GM21447 (cell line): ENCODE data around the gene WWOX.

Experiments used
- ATAC-seq: cut with Tn5 transposase; IDR thresholded peaks from one replicate; pipeline ENCODE4 v1.9.1; 2021; ENCODE audit not compliant: unreplicated experiment

WWOX gene

GRCh38 chr16:78629173-78629572 lies 529.7 kb downstream of the WWOX start:
- ATAC-seq, result no peak

DNA sequence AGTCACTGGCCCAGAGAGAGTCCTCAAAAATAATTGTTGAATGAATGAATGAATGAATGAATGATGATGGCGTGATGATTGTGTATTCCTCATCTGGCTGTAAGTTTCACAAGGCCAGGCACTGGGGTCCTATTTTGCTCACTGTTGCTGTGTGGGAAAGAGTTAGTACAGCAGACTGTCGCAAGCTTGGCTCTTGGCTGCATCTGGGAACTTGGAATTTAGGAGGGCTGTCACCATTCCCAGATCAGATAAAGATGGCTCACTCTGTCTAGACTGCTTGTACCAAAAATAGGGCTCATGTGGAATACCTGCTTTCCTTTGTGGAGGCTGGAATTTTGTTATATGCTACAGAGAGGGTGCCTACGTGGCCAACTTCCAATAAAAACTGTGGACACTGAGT lies 530.6 kb downstream of the WWOX start:
- no peak for ATAC-seq

DNA sequence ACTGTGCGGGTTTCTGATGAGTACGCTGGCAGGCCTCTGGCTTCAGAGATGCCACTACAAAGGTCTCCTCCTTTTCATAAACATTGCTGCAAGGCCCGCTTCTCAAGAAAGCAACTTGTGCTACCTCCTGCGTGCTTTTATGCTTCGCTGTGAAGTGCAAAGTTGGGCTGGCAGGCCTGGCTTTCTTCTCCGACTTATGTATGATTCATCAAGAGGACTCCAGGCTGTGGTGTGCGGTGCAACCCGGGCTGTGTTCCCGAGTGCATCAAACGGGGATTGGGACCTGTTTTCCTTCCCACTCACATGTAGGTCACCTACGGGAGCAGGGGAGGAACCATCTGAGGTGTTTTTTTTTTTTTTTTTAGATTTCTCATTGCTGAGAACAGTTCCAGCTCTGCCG lies 534.1 kb downstream of the WWOX start:
- ATAC-seq, result no peak

DNA sequence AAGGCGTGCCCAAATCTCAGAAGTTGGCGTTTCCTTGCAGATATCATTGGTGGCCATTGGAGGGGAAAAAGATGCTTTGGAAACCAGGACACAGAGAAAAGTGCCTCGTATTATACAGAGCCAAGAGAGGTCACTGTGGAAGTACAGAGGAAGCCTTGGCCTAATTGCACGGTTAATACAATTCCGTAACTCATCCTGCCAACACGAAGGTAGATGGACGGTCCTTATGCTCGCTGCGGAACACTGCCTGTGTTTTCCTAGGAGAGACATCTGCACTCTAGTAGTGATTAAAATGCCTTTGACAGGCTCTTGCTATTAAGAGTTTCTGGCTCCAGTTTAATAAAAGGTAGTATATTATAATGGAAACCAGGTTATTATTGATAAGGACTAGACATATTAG lies 536.4 kb downstream of the WWOX start:
- ATAC-seq, result no peak

GRCh38 chr16:78638371-78638770 lies 538.9 kb downstream of the WWOX start:
- ATAC-seq, result no peak

DNA sequence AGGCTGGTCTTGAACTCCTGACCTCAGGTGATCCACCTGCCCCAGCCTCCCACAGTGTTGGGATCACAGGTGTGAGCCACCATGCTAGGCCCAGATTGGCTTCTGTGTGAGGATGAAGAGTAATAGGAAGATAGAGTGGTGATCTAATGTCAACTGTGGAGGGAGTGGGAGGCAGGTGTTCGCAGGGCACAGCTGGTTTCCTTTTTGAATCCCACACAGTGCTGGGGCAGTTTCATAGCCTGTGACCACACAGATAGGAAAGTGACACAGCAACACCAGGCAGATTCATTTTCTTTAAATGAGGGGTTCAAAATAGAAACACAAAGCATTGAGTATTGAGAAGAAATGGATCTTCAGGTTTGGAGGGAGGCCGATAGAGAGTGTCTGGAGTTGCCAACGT lies 540.3 kb downstream of the WWOX start:
- peak; percentile 57 for ATAC-seq

GRCh38 chr16:78640886-78641285 lies 541.4 kb downstream of the WWOX start:
- ATAC-seq, result no peak

GRCh38 chr16:78641433-78641832 lies 542.0 kb downstream of the WWOX start:
- no peak for ATAC-seq

- ATAC-seq, result no peak
These were observed 543.3 kb downstream of the WWOX start for GRCh38 chr16:78642621-78643285.

DNA sequence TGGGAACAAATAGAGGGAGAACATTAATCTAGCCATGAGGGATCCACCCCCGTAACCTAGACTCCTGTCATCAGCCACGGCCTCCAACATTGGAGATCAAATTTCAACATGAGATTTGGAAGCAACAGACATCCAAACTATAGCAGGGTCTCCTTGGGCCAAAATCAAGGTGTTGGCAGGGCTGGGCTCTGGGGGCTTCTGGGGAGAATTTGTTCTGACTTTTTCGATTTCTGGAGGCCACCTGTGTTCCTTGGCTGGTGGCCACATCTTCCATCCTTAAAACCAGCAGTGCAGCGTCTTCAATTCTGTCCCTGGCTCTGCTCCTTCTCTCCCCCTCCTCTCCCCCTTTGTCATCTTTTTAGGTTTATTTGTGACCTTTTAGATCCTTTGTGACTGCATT lies 546.2 kb downstream of the WWOX start:
- ATAC-seq, result no peak

DNA sequence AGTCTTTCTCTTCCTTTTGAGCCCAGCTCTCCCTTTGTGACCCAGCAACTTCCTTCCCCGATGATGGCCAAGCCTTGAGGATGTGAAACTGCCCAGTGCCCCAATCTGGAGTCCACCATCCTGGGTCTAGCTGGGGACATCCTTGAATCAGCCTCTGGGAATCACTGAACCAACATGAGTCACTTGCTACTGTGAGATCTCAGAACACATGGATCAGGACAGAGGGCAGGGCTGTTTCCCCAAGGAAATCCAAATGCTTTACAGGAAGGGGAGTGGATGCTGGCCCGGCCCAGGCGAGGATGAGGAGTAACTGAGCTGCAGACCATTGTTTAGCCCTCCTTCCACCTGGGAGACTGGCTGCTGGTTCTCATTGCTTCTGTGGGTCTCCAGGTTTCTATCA lies 547.6 kb downstream of the WWOX start:
- ATAC-seq, result no peak

- no peak for ATAC-seq
These were observed 548.0 kb downstream of the WWOX start for GRCh38 chr16:78647491-78647890.

GRCh38 chr16:78648517-78648916 lies 549.1 kb downstream of the WWOX start:
- no peak for ATAC-seq

- ATAC-seq, result no peak
These were observed 551.1 kb downstream of the WWOX start for GRCh38 chr16:78650339-78651074.

DNA sequence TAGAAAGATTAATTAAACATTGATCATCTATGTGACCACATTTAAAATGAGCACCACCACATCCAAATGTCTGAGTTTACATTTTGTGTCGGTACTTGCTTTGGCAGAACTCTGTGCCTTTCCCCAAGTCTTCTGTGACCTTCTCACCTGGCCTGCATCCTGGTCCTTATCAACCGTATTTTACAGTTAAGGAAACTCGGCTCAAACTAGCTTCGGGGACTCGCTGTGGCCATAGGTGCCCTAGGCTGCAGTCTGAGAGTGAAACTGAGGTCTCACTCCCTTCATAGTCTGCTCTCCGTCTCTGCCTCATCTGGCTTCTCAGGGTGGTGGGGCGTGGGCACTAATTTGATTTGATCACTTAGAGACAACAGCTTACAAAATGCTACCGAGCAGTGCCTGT lies 555.5 kb downstream of the WWOX start:
- no peak for ATAC-seq

- ATAC-seq, result no peak
These were observed 556.1 kb downstream of the WWOX start for GRCh38 chr16:78655331-78656113.

GRCh38 chr16:78656887-78657286 lies 557.4 kb downstream of the WWOX start:
- ATAC-seq, result no peak

- ATAC-seq, result no peak
These were observed 559.8 kb downstream of the WWOX start for GRCh38 chr16:78659216-78659615.

GRCh38 chr16:78659668-78660217 lies 560.3 kb downstream of the WWOX start:
- no peak for ATAC-seq

GRCh38 chr16:78660795-78661194 lies 561.3 kb downstream of the WWOX start:
- ATAC-seq, result no peak

GRCh38 chr16:78663690-78664089 lies 564.2 kb downstream of the WWOX start:
- ATAC-seq, result no peak
